Panc1 (cell line): ENCODE results near the gene RNASET2.

Source experiments
- POLR2AphosphoS5 ChIP-seq: IDR thresholded peaks from 2 replicates; pipeline ENCODE4 v1.6.1; 2012; ENCODE audit warnings: mild to moderate bottlenecking, low read depth, low read length, moderate library complexity
- TF ChIP-seq, protein P1 (sequence below): fragments of 450-650 bp; IDR thresholded peaks from 2 replicates; pipeline ENCODE4 v1.5.1; 2017; ENCODE audit warnings: mild to moderate bottlenecking

DNA sequence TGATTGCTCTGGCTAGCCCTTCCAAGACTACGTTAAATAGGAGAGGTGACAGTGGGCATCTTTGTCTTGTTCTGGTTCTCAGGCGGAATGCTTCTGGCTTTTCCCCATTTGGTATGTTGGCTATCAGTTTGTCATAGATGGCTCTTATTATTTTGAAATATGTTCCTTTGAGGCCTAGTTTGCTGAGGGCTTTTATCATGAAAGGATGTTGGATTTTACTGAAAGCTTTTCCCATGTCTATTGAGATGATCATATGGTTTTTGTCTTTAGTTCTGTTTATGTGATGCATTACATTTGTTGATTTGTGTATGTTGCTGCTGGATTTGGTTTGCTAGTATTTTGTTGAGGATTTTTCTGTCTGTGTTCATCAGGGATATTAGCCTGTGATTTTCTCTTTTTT lies 9.9 kb upstream of the RNASET2 start:
- TF ChIP-seq, protein P1, sequence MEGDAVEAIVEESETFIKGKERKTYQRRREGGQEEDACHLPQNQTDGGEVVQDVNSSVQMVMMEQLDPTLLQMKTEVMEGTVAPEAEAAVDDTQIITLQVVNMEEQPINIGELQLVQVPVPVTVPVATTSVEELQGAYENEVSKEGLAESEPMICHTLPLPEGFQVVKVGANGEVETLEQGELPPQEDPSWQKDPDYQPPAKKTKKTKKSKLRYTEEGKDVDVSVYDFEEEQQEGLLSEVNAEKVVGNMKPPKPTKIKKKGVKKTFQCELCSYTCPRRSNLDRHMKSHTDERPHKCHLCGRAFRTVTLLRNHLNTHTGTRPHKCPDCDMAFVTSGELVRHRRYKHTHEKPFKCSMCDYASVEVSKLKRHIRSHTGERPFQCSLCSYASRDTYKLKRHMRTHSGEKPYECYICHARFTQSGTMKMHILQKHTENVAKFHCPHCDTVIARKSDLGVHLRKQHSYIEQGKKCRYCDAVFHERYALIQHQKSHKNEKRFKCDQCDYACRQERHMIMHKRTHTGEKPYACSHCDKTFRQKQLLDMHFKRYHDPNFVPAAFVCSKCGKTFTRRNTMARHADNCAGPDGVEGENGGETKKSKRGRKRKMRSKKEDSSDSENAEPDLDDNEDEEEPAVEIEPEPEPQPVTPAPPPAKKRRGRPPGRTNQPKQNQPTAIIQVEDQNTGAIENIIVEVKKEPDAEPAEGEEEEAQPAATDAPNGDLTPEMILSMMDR, result no peak
- no peak for TF ChIP-seq POLR2AphosphoS5
